Astrocyte of the cerebellum (primary cell): ENCODE measurements around the gene NFATC3.
"Not testable (repeated sequence)": the region's sequence is repeated elsewhere in the genome, so short reads cannot be mapped to it uniquely, and the experiment has no call there.

Experiments used
- DNase-seq: peaks from one replicate; pipeline ENCODE4 v3.0.0-alpha.2; 2011; ENCODE audit warnings: low read depth
- H3K4me3 ChIP-seq: 2 replicates; pipeline ENCODE4 v1.5.1; 2011; ENCODE audit warnings: mild to moderate bottlenecking, low read depth, low read length, moderate library complexity
- CTCF ChIP-seq: IDR thresholded peaks from 2 replicates; pipeline ENCODE4 v1.5.1; 2012; ENCODE audit warnings: low read length, low read depth, moderate library complexity, mild to moderate bottlenecking; ENCODE audit errors: missing control alignments
- in situ Hi-C: cut with HindIII; loops from 2 replicates; pipeline ENCODE4 v1.10.0; 2017; ENCODE audit warnings: low sequenced_read_pairs

The NFATC3 gene

GRCh38 chr16:68116256-68116867 lies 31.2 kb downstream of the NFATC3 start:
- DNase-seq, result peak; percentile 8
- in situ Hi-C loops, result no loop called here
- H3K4me3 ChIP-seq, result no peak overlapping the region
- peak; percentile 55 for TF ChIP-seq CTCF

GRCh38 chr16:68117884-68118283 lies 32.7 kb downstream of the NFATC3 start:
- DNase-seq, result no peak
- in situ Hi-C loops, result no loop called here
- no peak for TF ChIP-seq CTCF
- no peak overlapping the region for H3K4me3 ChIP-seq

- H3K4me3 ChIP-seq, DNase-seq, in situ Hi-C loops: not testable (repeated sequence)
These were observed 33.8 kb downstream of the NFATC3 start for GRCh38 chr16:68118954-68119353.

- DNase-seq, H3K4me3 ChIP-seq, in situ Hi-C loops: not testable (repeated sequence)
These were observed 35.3 kb downstream of the NFATC3 start for GRCh38 chr16:68120496-68120895.

- H3K4me3 ChIP-seq, result no peak overlapping the region
- no peak for TF ChIP-seq CTCF
- in situ Hi-C loops, result no loop called here
- DNase-seq, result no peak
These were observed 41.2 kb downstream of the NFATC3 start for GRCh38 chr16:68126395-68126794.

- peak; percentile 6 for DNase-seq
- TF ChIP-seq CTCF, result no peak
- in situ Hi-C loops, result no loop called here
- H3K4me3 ChIP-seq, result no peak overlapping the region
These were observed 43.6 kb downstream of the NFATC3 start for GRCh38 chr16:68128577-68129305.

- no peak for TF ChIP-seq CTCF
- no peak overlapping the region for H3K4me3 ChIP-seq
- in situ Hi-C loops, result no loop called here
- DNase-seq, result no peak
These were observed 45.4 kb downstream of the NFATC3 start for GRCh38 chr16:68130520-68130919.
